Activated naive CD4-positive, alpha-beta T cell treated with anti-CD3 and anti-CD28 coated beads for 36 hours (primary cell): Measurements from ENCODE around the gene CLASP1. TPM values are rescaled to one million over a fixed set of nuclear protein-coding genes. Genes with fewer than 3 reads are reported as not detected.
"Not testable (repeated sequence)": the region's sequence is repeated elsewhere in the genome, so short reads cannot be mapped to it uniquely, and the experiment has no call there.

Experiments
- CTCF ChIA-PET: fragments of 350-600 bp; sonication (Branson Sonifier 250); formaldehyde crosslinking; loops from one replicate; lab custom pipeline; 2021; ENCODE audit warnings: antibody characterized with exemption; lab: Charles Lee
- DNase-seq: peaks from one replicate; pipeline ENCODE4 v3.0.0-alpha.2; 2020
- H3K27ac Mint-ChIP-seq: one replicate; pipeline ENCODE4 v1.8.0; 2021; ENCODE audit warnings: mild to moderate bottlenecking, mixed read lengths
- H3K27me3 Mint-ChIP-seq: one replicate; pipeline ENCODE4 v1.8.0; 2021; ENCODE audit warnings: low read depth, mixed read lengths
- H3K36me3 Mint-ChIP-seq: one replicate; pipeline ENCODE4 v1.8.0; 2021; ENCODE audit warnings: low read depth, mixed read lengths
- H3K4me1 Mint-ChIP-seq: one replicate; pipeline ENCODE4 v1.8.0; 2021; ENCODE audit warnings: low read depth, mixed read lengths
- H3K4me3 Mint-ChIP-seq: one replicate; pipeline ENCODE4 v1.8.0; 2021; ENCODE audit warnings: mild to moderate bottlenecking, moderate library complexity, mixed read lengths
- H3K9me3 Mint-ChIP-seq: one replicate; pipeline ENCODE4 v1.8.0; 2021; ENCODE audit warnings: mixed read lengths
- intact Hi-C: fragments of 100-400 bp; cut with micrococcal nuclease; formaldehyde crosslinking; loops from one replicate; pipeline ENCODE4 v1.15.1; 2023
- total RNA-seq, 2 experiments: library from RNA; stranded (reverse); gene quantifications; one replicate each; pipeline ENCODE4 v1.2.3, GENCODE V29; 2021

CLASP1 gene
- total RNA-seq, 2 experiments from 2014 or later: 47.3 to 51.5 TPM

- DNase-seq: no peak
- CTCF ChIA-PET: no interaction called here
- H3K27me3 Mint-ChIP-seq: no peaks in the 10 kb centered on the region
- peaks cover 12% of the 10 kb centered on the region for H3K36me3 Mint-ChIP-seq
- no peaks in the 10 kb centered on the region for H3K4me1 Mint-ChIP-seq
- H3K27ac Mint-ChIP-seq: peak overlapping the region; percentile 21
- intact Hi-C loops: no loop called here
- H3K9me3 Mint-ChIP-seq: peaks cover 39% of the 10 kb centered on the region
- no peak overlapping the region for H3K4me3 Mint-ChIP-seq
These were observed 33.4 kb upstream of the CLASP1 start for GRCh38 chr2:121682396-121683298.

GRCh38 chr2:121677855-121678254 is 28.6 kb upstream of the CLASP1 start:
- CTCF ChIA-PET: no interaction called here
- intact Hi-C loops: no loop called here
- Mint-ChIP-seq H3K36me3 (peaks cover 5% of the 10 kb centered on the region), H3K4me3 (no peak overlapping the region), H3K9me3 (peaks cover 55% of the 10 kb centered on the region), H3K27ac (no peak overlapping the region), H3K4me1 (no peaks in the 10 kb centered on the region), H3K27me3 (no peaks in the 10 kb centered on the region)
- no peak for DNase-seq

- H3K27ac Mint-ChIP-seq, CTCF ChIA-PET, DNase-seq, intact Hi-C loops, H3K4me3 Mint-ChIP-seq, H3K4me1 Mint-ChIP-seq, H3K27me3 Mint-ChIP-seq, H3K36me3 Mint-ChIP-seq: not testable (repeated sequence)
- peaks cover 35% of the 10 kb centered on the region for H3K9me3 Mint-ChIP-seq
These were observed 22.4 kb upstream of the CLASP1 start for GRCh38 chr2:121671621-121672020.

GRCh38 chr2:121670181-121670580 is 20.9 kb upstream of the CLASP1 start:
- CTCF ChIA-PET: interaction anchor here (0.5 kb wide), 1 partner anchor 64 kb away, joined by 3 read pairs; no protein-coding TSS in a partner anchor
- no peak overlapping the region for H3K27ac Mint-ChIP-seq
- H3K4me3 Mint-ChIP-seq: no peak overlapping the region
- H3K4me1 Mint-ChIP-seq: no peaks in the 10 kb centered on the region
- H3K36me3 Mint-ChIP-seq: peaks cover 4% of the 10 kb centered on the region
- H3K27me3 Mint-ChIP-seq: peaks cover 2% of the 10 kb centered on the region
- intact Hi-C loops: no loop called here
- peaks cover 24% of the 10 kb centered on the region for H3K9me3 Mint-ChIP-seq
- no peak for DNase-seq

- peaks cover 6% of the 10 kb centered on the region for H3K4me1 Mint-ChIP-seq
- intact Hi-C loops: no loop called here
- DNase-seq: no peak
- no peak overlapping the region for H3K27ac Mint-ChIP-seq
- H3K4me3 Mint-ChIP-seq: no peak overlapping the region
- peaks cover 10% of the 10 kb centered on the region for H3K9me3 Mint-ChIP-seq
- peaks cover 2% of the 10 kb centered on the region for H3K27me3 Mint-ChIP-seq
- peaks cover 4% of the 10 kb centered on the region for H3K36me3 Mint-ChIP-seq
- CTCF ChIA-PET: no interaction called here
These were observed 18.4 kb upstream of the CLASP1 start for GRCh38 chr2:121667618-121668017.

GRCh38 chr2:121666042-121666441 is 16.8 kb upstream of the CLASP1 start:
- CTCF ChIA-PET: no interaction called here
- Mint-ChIP-seq H3K27ac (no peak overlapping the region), H3K4me1 (peaks cover 8% of the 10 kb centered on the region), H3K36me3 (peaks cover 4% of the 10 kb centered on the region), H3K27me3 (no peaks in the 10 kb centered on the region), H3K4me3 (no peak overlapping the region), H3K9me3 (peaks cover 3% of the 10 kb centered on the region)
- DNase-seq: no peak
- intact Hi-C loops: no loop called here

GRCh38 chr2:121665504-121665903 is 16.2 kb upstream of the CLASP1 start:
- Mint-ChIP-seq H3K36me3 (peaks cover 4% of the 10 kb centered on the region), H3K4me3 (no peak overlapping the region), H3K27me3 (no peaks in the 10 kb centered on the region), H3K9me3 (no peaks in the 10 kb centered on the region), H3K4me1 (peaks cover 8% of the 10 kb centered on the region), H3K27ac (no peak overlapping the region)
- intact Hi-C loops: no loop called here
- CTCF ChIA-PET: no interaction called here
- DNase-seq: no peak

GRCh38 chr2:121664713-121665112 is 15.5 kb upstream of the CLASP1 start:
- H3K27ac Mint-ChIP-seq: no peak overlapping the region

GRCh38 chr2:121664086-121664485 is 14.8 kb upstream of the CLASP1 start:
- no peak overlapping the region for H3K4me3 Mint-ChIP-seq
- DNase-seq: no peak
- H3K4me1 Mint-ChIP-seq: peaks cover 8% of the 10 kb centered on the region
- peaks cover 5% of the 10 kb centered on the region for H3K36me3 Mint-ChIP-seq
- no peak overlapping the region for H3K27ac Mint-ChIP-seq
- H3K27me3 Mint-ChIP-seq: no peaks in the 10 kb centered on the region
- CTCF ChIA-PET: no interaction called here
- no peaks in the 10 kb centered on the region for H3K9me3 Mint-ChIP-seq
- intact Hi-C loops: no loop called here

More at GRCh38 chr2:121664713-121665112, 15.5 kb upstream of the CLASP1 start:
- H3K4me1 Mint-ChIP-seq: peaks cover 8% of the 10 kb centered on the region
- CTCF ChIA-PET: no interaction called here
- peaks cover 4% of the 10 kb centered on the region for H3K36me3 Mint-ChIP-seq
- H3K27me3 Mint-ChIP-seq: no peaks in the 10 kb centered on the region
- no peaks in the 10 kb centered on the region for H3K9me3 Mint-ChIP-seq
- DNase-seq: no peak
- no peak overlapping the region for H3K4me3 Mint-ChIP-seq
- intact Hi-C loops: no loop called here

GRCh38 chr2:121663434-121663833 is 14.2 kb upstream of the CLASP1 start:
- H3K9me3 Mint-ChIP-seq: no peaks in the 10 kb centered on the region
- no peak overlapping the region for H3K27ac Mint-ChIP-seq
- no peak overlapping the region for H3K4me3 Mint-ChIP-seq
- H3K36me3 Mint-ChIP-seq: peaks cover 10% of the 10 kb centered on the region
- H3K4me1 Mint-ChIP-seq: peaks cover 8% of the 10 kb centered on the region
- DNase-seq: no peak
- intact Hi-C loops: no loop called here
- H3K27me3 Mint-ChIP-seq: no peaks in the 10 kb centered on the region
- CTCF ChIA-PET: no interaction called here

- Mint-ChIP-seq H3K4me1 (peaks cover 10% of the 10 kb centered on the region), H3K27ac (no peak overlapping the region)
- CTCF ChIA-PET: interaction anchor here (0.7 kb wide), 1 partner anchor 585 kb away, joined by 3 read pairs; no protein-coding TSS in a partner anchor
These were observed 13.4 kb upstream of the CLASP1 start for GRCh38 chr2:121662656-121663055.

GRCh38 chr2:121659933-121660332 is 10.7 kb upstream of the CLASP1 start:
- Mint-ChIP-seq H3K4me1 (peaks cover 15% of the 10 kb centered on the region), H3K9me3 (no peaks in the 10 kb centered on the region), H3K27me3 (no peaks in the 10 kb centered on the region), H3K27ac (no peak overlapping the region), H3K4me3 (no peak overlapping the region), H3K36me3 (peaks cover 11% of the 10 kb centered on the region)
- CTCF ChIA-PET: no interaction called here
- no peak for DNase-seq
- intact Hi-C loops: no loop called here

More at GRCh38 chr2:121662656-121663055, 13.4 kb upstream of the CLASP1 start:
- H3K4me3 Mint-ChIP-seq: no peak overlapping the region
- intact Hi-C loops: no loop called here
- H3K27me3 Mint-ChIP-seq: no peaks in the 10 kb centered on the region
- peaks cover 11% of the 10 kb centered on the region for H3K36me3 Mint-ChIP-seq
- DNase-seq: no peak
- H3K9me3 Mint-ChIP-seq: no peaks in the 10 kb centered on the region

GRCh38 chr2:121658393-121658792 is 9.1 kb upstream of the CLASP1 start:
- DNase-seq, H3K27me3 Mint-ChIP-seq, H3K9me3 Mint-ChIP-seq, intact Hi-C loops, H3K4me3 Mint-ChIP-seq, CTCF ChIA-PET, H3K27ac Mint-ChIP-seq: not testable (repeated sequence)
- Mint-ChIP-seq H3K4me1 (peaks cover 24% of the 10 kb centered on the region), H3K36me3 (peaks cover 18% of the 10 kb centered on the region)
